Immature natural killer cell (primary cell): Measurements from ENCODE around the gene ADCY10. TPM values are rescaled to one million over a fixed set of nuclear protein-coding genes. Genes with fewer than 3 reads are reported as not detected.
A peak's percentile ranks its signal among the peaks of the same experiment; 100 is the strongest.

Experiments used
- DNase-seq, 3 donors: peaks; one replicate each; pipeline ENCODE4 v3.0.0; 2022; ENCODE audit warnings: mixed read lengths in 1 of 3
- H3K27ac Mint-ChIP-seq, 6 donors: one replicate each; pipeline ENCODE4 v1.8.0; 2020; ENCODE audit warnings: mixed read lengths in 6 of 6, mild to moderate bottlenecking in 5 of 6, inconsistent platforms in 4 of 6, moderate library complexity in 3 of 6
- H3K27me3 Mint-ChIP-seq, 3 donors: one replicate each; pipeline ENCODE4 v1.8.0; 2020 to 2021; ENCODE audit warnings: low read depth in 3 of 3, mild to moderate bottlenecking in 3 of 3, mixed read lengths in 3 of 3, moderate library complexity in 3 of 3, inconsistent platforms in 1 of 3
- H3K36me3 Mint-ChIP-seq, 3 donors: one replicate each; pipeline ENCODE4 v1.8.0; 2020; ENCODE audit warnings: mixed read lengths in 3 of 3, inconsistent platforms in 2 of 3, mild to moderate bottlenecking in 2 of 3
- H3K4me1 Mint-ChIP-seq, 2 donors: one replicate each; pipeline ENCODE4 v1.8.0; 2020; ENCODE audit warnings: inconsistent platforms in 2 of 2, mild to moderate bottlenecking in 2 of 2, mixed read lengths in 2 of 2, moderate library complexity in 1 of 2
- H3K4me3 Mint-ChIP-seq, 5 donors: one replicate each; pipeline ENCODE4 v1.8.0; 2020; ENCODE audit warnings: mild to moderate bottlenecking in 5 of 5, mixed read lengths in 5 of 5, inconsistent platforms in 3 of 5, moderate library complexity in 3 of 5
- H3K9me3 Mint-ChIP-seq, 6 donors: one replicate each; pipeline ENCODE4 v1.8.0; 2020; ENCODE audit warnings: mild to moderate bottlenecking in 6 of 6, mixed read lengths in 6 of 6, inconsistent platforms in 4 of 6, moderate library complexity in 3 of 6
- polyA plus RNA-seq, 3 donors: library from polyadenylated mRNA; unstranded; fragments of 300-500 nt; fragmentation: Illumina TruSeq; gene quantifications; one replicate each; pipeline ENCODE4 v1.2.3, GENCODE V29; 2021

Gene ADCY10
- polyA plus RNA-seq, 3 donors from 2014 or later = not detected

DNA sequence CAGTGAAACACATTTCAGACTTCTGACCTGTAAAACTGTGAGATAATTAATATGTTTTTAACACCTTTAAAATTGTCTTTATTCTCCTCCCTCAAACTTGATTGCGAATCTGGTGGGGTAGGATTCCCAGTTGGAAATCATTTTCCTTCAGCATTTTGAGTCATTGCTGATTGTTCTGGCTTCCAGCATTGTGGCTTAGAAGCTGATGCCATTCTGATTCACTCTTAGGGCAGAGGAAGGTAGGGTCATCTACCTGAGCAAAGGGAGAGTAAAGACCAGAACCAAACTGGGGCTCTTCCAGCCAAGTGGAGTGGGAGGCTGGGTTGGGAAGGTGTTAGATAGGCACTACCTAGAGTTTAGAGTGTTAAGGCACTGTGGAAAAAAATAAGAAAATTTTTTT lies 131.0 kb downstream of the ADCY10 start:
- Mint-ChIP-seq H3K4me3 (no peak overlapping the region), H3K4me1 (no peaks in the 10 kb centered on the region), H3K9me3 (peaks cover 0 to 3% (median 0%) of the 10 kb centered on the region in 6 donors), H3K36me3 (peaks cover 0 to 6% (median 4%) of the 10 kb centered on the region in 3 donors), H3K27me3 (peaks cover 0 to 5% (median 3%) of the 10 kb centered on the region in 3 donors), H3K27ac (no peak overlapping the region)
- DNase-seq = no peak

DNA sequence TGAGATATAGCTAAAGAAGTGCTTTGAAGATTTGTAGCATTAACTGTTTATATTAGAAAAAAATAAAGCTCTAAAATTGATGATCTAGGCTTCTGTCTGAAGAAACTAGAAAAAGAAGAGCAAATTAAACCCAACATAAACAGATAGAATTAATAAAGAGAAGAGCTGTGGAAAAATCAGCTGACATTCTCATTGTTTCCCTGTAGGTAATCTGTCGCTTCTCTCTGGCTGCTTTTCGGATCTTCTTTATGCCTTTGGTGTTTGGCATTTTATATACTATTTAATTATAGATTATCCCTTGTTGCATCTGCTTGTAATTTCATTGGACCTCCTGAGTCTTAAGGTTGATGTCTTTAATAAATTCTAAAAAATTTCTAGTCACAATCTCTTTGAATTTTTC lies 132.4 kb downstream of the ADCY10 start:
- peaks cover 0 to 5% (median 3%) of the 10 kb centered on the region in 3 donors for H3K27me3 Mint-ChIP-seq
- peaks cover 4 to 9% (median 5%) of the 10 kb centered on the region in 3 donors for H3K36me3 Mint-ChIP-seq
- no peak overlapping the region for H3K4me3 Mint-ChIP-seq
- peaks cover 0 to 3% (median 0%) of the 10 kb centered on the region in 6 donors for H3K9me3 Mint-ChIP-seq
- H3K4me1 Mint-ChIP-seq = no peaks in the 10 kb centered on the region
- DNase-seq = no peak
- no peak overlapping the region for H3K27ac Mint-ChIP-seq

DNA sequence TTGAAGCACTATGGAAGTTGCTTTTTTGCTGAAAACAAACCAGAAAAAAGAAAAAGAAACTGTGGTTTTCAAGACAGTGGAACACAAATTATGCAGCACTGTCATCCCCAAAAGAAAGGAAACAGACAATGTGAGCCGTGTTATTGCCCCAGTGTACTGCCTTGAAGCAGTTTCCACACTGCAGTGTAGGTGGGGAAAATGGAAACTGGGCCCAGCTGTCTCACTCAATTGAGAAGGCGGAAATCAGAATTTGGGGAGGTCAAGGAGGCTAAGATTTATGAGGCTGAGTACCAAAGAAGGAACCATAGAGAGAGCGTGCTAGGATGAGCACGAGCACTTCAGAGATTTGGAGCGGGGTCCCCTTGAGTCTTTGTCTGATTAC lies 136.7 kb downstream of the ADCY10 start:
- Mint-ChIP-seq H3K27ac (no peak overlapping the region), H3K9me3 (peaks cover 0 to 3% (median 0%) of the 10 kb centered on the region in 6 donors), H3K27me3 (peaks cover 0 to 5% (median 0%) of the 10 kb centered on the region in 3 donors), H3K4me3 (no peak overlapping the region), H3K36me3 (peaks cover 4 to 24% (median 5%) of the 10 kb centered on the region in 3 donors), H3K4me1 (no peaks in the 10 kb centered on the region)
- DNase-seq = no peak

GRCh38 chr1:167776616-167777268 lies 137.2 kb downstream of the ADCY10 start:
- no peaks in the 10 kb centered on the region for H3K4me1 Mint-ChIP-seq
- no peak overlapping the region for H3K27ac Mint-ChIP-seq
- peaks cover 0 to 5% (median 0%) of the 10 kb centered on the region in 3 donors for H3K27me3 Mint-ChIP-seq
- H3K4me3 Mint-ChIP-seq = no peak overlapping the region
- no peak for DNase-seq
- peaks cover 0 to 3% (median 0%) of the 10 kb centered on the region in 6 donors for H3K9me3 Mint-ChIP-seq
- peaks cover 4 to 29% (median 5%) of the 10 kb centered on the region in 3 donors for H3K36me3 Mint-ChIP-seq

DNA sequence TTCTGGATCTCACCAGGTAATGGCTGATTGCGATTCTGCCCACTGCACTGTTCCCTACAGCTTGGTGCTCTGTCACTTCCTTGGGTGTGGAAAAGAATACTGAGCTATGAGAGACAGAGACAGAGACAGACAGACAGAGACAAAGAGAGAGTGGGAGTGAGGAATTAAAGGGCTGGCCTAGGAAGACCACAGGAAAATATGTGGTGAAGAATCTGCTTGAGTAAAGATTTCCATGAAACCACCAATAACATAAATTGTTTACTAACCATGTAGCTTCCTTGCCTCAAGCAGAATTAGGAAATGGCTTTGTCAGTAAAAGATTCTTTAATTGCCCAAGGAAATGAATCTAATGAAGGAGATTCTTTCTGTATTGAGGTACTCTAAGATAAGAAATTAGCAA lies 137.8 kb downstream of the ADCY10 start:
- Mint-ChIP-seq H3K4me3 (no peak overlapping the region), H3K27ac (no peak overlapping the region), H3K9me3 (peaks cover 0 to 3% (median 0%) of the 10 kb centered on the region in 6 donors), H3K27me3 (peaks cover 0 to 5% (median 0%) of the 10 kb centered on the region in 3 donors), H3K36me3 (peaks cover 4 to 29% (median 5%) of the 10 kb centered on the region in 3 donors), H3K4me1 (no peaks in the 10 kb centered on the region)
- DNase-seq = no peak

DNA sequence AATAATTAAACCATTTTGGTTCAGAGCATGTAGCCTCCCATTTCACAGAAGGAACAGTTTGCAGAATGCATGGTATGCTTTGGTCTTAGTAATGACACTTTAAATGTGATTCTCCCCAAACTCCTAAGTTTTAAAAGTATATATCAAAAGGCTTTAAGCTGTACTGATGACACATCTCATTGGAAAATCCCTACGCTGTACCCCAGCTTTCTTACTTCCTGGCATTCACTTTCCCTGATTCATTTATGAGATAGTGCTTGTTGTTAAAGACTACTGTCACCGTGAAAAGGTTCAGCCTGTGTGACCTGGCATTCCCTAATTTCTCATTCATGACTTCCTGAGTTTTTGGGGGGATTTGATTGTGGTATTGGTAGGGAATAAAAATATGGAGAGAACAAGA lies 138.8 kb downstream of the ADCY10 start:
- no peaks in the 10 kb centered on the region for H3K4me1 Mint-ChIP-seq
- DNase-seq = no peak
- peaks cover 0 to 5% (median 0%) of the 10 kb centered on the region in 3 donors for H3K27me3 Mint-ChIP-seq
- H3K9me3 Mint-ChIP-seq = peaks cover 0 to 3% (median 0%) of the 10 kb centered on the region in 6 donors
- no peak overlapping the region for H3K4me3 Mint-ChIP-seq
- peaks cover 4 to 30% (median 5%) of the 10 kb centered on the region in 3 donors for H3K36me3 Mint-ChIP-seq
- H3K27ac Mint-ChIP-seq = no peak overlapping the region

- Mint-ChIP-seq H3K4me1 (no peaks in the 10 kb centered on the region), H3K9me3 (peaks cover 0 to under 1% (median 0%) of the 10 kb centered on the region in 6 donors), H3K27me3 (peaks cover 0 to 5% (median 0%) of the 10 kb centered on the region in 3 donors), H3K36me3 (peaks cover 5 to 34% (median 7%) of the 10 kb centered on the region in 3 donors), H3K27ac (peak overlapping the region in 1 of 6 donors; percentile 2), H3K4me3 (no peak overlapping the region)
- DNase-seq = no peak
These were observed 139.2 kb downstream of the ADCY10 start for GRCh38 chr1:167774710-167775109.

- no peak for DNase-seq
- no peaks in the 10 kb centered on the region for H3K9me3 Mint-ChIP-seq
- H3K27ac Mint-ChIP-seq = no peak overlapping the region
- peaks cover 0 to 5% (median 0%) of the 10 kb centered on the region in 3 donors for H3K27me3 Mint-ChIP-seq
- H3K4me1 Mint-ChIP-seq = no peaks in the 10 kb centered on the region
- H3K4me3 Mint-ChIP-seq = no peak overlapping the region
- H3K36me3 Mint-ChIP-seq = peaks cover 6 to 42% (median 9%) of the 10 kb centered on the region in 3 donors
These were observed 140.4 kb downstream of the ADCY10 start for GRCh38 chr1:167773516-167773915.

DNA sequence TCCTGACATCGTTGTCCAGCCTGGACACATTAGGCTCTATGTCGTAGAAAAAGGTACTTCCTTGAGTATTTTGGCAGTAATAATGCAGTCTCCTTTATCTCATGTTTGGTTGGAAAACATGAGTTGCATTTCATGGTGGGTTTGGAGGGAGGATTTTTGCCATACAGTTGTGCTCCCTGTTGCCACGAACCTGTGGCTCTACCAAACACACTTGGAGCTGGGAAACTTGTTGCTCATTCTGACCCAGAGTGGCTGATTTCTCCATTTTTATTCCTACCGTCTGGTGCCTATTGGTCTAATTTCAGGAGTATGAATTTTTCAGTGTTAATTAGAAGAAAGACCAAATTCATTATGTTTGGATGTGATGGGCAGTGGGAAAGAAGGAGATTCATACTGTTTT lies 141.5 kb downstream of the ADCY10 start:
- Mint-ChIP-seq H3K4me1 (no peaks in the 10 kb centered on the region), H3K9me3 (no peaks in the 10 kb centered on the region), H3K4me3 (no peak overlapping the region), H3K27ac (no peak overlapping the region), H3K36me3 (peaks cover 12 to 40% (median 13%) of the 10 kb centered on the region in 3 donors), H3K27me3 (peaks cover 0 to 3% (median 0%) of the 10 kb centered on the region in 3 donors)
- DNase-seq = no peak

GRCh38 chr1:167770127-167770526 lies 143.8 kb downstream of the ADCY10 start:
- H3K27ac Mint-ChIP-seq = no peak overlapping the region
- no peaks in the 10 kb centered on the region for H3K27me3 Mint-ChIP-seq
- no peak for DNase-seq
- H3K4me1 Mint-ChIP-seq = no peaks in the 10 kb centered on the region
- H3K9me3 Mint-ChIP-seq = no peaks in the 10 kb centered on the region
- peaks cover 8 to 32% (median 9%) of the 10 kb centered on the region in 3 donors for H3K36me3 Mint-ChIP-seq
- no peak overlapping the region for H3K4me3 Mint-ChIP-seq

GRCh38 chr1:167767761-167768160 lies 146.2 kb downstream of the ADCY10 start:
- no peak overlapping the region for H3K4me3 Mint-ChIP-seq
- H3K4me1 Mint-ChIP-seq = no peaks in the 10 kb centered on the region
- H3K9me3 Mint-ChIP-seq = no peaks in the 10 kb centered on the region
- no peak overlapping the region for H3K27ac Mint-ChIP-seq
- peaks cover 8 to 24% (median 9%) of the 10 kb centered on the region in 3 donors for H3K36me3 Mint-ChIP-seq
- no peaks in the 10 kb centered on the region for H3K27me3 Mint-ChIP-seq
- DNase-seq = no peak

- Mint-ChIP-seq H3K36me3 (peaks cover 8 to 16% (median 9%) of the 10 kb centered on the region in 3 donors), H3K4me3 (no peak overlapping the region), H3K27ac (no peak overlapping the region), H3K4me1 (peaks cover 5 to 9% of the 10 kb centered on the region in 2 donors), H3K9me3 (no peaks in the 10 kb centered on the region), H3K27me3 (peaks cover 0 to 2% (median under 1%) of the 10 kb centered on the region in 3 donors)
- DNase-seq = no peak
These were observed 147.4 kb downstream of the ADCY10 start for GRCh38 chr1:167766538-167766937.

GRCh38 chr1:167765496-167765895 lies 148.4 kb downstream of the ADCY10 start:
- Mint-ChIP-seq H3K4me1 (peaks cover 9 to 16% of the 10 kb centered on the region in 2 donors), H3K9me3 (no peaks in the 10 kb centered on the region), H3K27me3 (peaks cover 2 to 3% (median 3%) of the 10 kb centered on the region in 3 donors), H3K27ac (no peak overlapping the region), H3K4me3 (no peak overlapping the region), H3K36me3 (peaks cover 8 to 16% (median 9%) of the 10 kb centered on the region in 3 donors)
- DNase-seq = no peak

- DNase-seq = no peak
- Mint-ChIP-seq H3K27me3 (peaks cover 2 to 8% (median 3%) of the 10 kb centered on the region in 3 donors), H3K9me3 (no peaks in the 10 kb centered on the region), H3K27ac (no peak overlapping the region), H3K4me3 (no peak overlapping the region), H3K36me3 (peaks cover 9 to 11% (median 9%) of the 10 kb centered on the region in 3 donors), H3K4me1 (peaks cover 9 to 16% of the 10 kb centered on the region in 2 donors)
These were observed 149.2 kb downstream of the ADCY10 start for GRCh38 chr1:167764458-167765330.
